Chondrocyte (in vitro differentiated cells): ENCODE data around the gene CLEC16A. TPM values are rescaled to one million over a fixed set of nuclear protein-coding genes. Genes with fewer than 3 reads are reported as not detected.

ENCODE experiments used
- DNase-seq: peaks from one replicate; pipeline ENCODE4 v3.0.0; 2021; ENCODE audit warnings: mixed read lengths, low spot score
- H3K27ac Mint-ChIP-seq: one replicate; pipeline ENCODE4 v1.8.0; 2021; ENCODE audit warnings: mild to moderate bottlenecking, moderate library complexity, mixed read lengths; ENCODE audit not compliant: unreplicated experiment
- H3K27me3 Mint-ChIP-seq: 2 replicates; pipeline ENCODE4 v1.8.0; 2021; ENCODE audit warnings: low read depth, mixed read lengths
- H3K36me3 Mint-ChIP-seq: 2 replicates; pipeline ENCODE4 v1.8.0; 2021; ENCODE audit warnings: low read depth, mixed read lengths
- H3K4me1 Mint-ChIP-seq: 2 replicates; pipeline ENCODE4 v1.8.0; 2021; ENCODE audit warnings: low read depth, mild to moderate bottlenecking, mixed read lengths
- H3K4me3 Mint-ChIP-seq: one replicate; pipeline ENCODE4 v1.8.0; 2021; ENCODE audit warnings: mild to moderate bottlenecking, moderate library complexity, mixed read lengths; ENCODE audit not compliant: unreplicated experiment
- H3K9me3 Mint-ChIP-seq: 2 replicates; pipeline ENCODE4 v1.8.0; 2021; ENCODE audit warnings: low read depth, mixed read lengths
- total RNA-seq: library from RNA; stranded (reverse); gene quantifications from 3 replicates; pipeline ENCODE4 v1.2.1, GENCODE V29; 2021
- TF ChIP-seq, protein P1 (sequence below): fragments of 200-600 bp; sonication (generic); IDR thresholded peaks from 2 replicates; pipeline ENCODE4 v1.5.0; 2021; ENCODE audit warnings: antibody characterized with exemption, mild to moderate bottlenecking, moderate library complexity

CLEC16A gene
- total RNA-seq, 1 donor from 2014 or later = 17.9 TPM

DNA sequence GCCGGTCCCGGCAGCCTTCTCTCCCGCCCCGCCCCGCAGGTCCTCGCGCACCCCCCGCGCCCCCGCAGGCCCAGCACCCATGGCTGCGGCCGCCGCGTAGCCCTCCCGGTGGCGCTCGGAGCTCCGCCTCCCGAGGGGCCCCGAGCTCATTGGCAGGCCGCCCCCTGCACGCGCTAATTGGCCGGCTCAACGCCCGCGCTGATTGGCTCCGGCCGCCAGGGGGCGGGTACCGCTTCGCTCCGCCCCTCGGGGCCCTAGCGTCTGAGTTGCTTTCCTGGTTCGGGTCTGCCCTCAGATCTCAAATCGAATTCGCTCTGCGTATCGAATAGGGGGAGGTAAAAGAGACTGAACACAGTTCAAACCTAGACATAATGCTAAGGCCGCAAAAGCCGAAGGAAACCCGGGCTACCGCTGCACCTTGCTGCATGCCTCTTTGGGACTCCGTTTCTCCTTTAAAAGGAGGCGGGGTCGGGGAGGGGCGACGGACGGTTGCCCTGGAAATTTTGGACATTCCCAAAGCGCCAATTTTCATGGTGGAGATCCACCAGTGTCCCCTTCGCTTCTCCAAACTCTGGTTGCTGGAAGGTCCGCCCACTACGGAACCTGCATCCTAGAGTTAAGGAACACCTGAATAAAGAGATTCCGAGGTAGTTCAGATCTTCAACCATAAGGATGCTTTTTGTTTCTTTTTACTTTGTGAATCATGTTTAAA lies 1.9 kb upstream of the CLEC16A start, which contains the start of gene DEXI:
DEXI (minus strand) TSS at position 117 of the 712 bp plus-strand sequence. CDS start 463 bp downstream, outside the sequence.
- no peaks in the 10 kb centered on the region for H3K27me3 Mint-ChIP-seq
- peaks cover 5% of the 10 kb centered on the region for H3K36me3 Mint-ChIP-seq
- peak within 1 kb of the TSS; percentile 94 for H3K4me3 Mint-ChIP-seq
- H3K9me3 Mint-ChIP-seq = no peaks in the 10 kb centered on the region
- DNase-seq = no peak
- peaks cover 76% of the 10 kb centered on the region for H3K4me1 Mint-ChIP-seq
- TF ChIP-seq, protein P1, sequence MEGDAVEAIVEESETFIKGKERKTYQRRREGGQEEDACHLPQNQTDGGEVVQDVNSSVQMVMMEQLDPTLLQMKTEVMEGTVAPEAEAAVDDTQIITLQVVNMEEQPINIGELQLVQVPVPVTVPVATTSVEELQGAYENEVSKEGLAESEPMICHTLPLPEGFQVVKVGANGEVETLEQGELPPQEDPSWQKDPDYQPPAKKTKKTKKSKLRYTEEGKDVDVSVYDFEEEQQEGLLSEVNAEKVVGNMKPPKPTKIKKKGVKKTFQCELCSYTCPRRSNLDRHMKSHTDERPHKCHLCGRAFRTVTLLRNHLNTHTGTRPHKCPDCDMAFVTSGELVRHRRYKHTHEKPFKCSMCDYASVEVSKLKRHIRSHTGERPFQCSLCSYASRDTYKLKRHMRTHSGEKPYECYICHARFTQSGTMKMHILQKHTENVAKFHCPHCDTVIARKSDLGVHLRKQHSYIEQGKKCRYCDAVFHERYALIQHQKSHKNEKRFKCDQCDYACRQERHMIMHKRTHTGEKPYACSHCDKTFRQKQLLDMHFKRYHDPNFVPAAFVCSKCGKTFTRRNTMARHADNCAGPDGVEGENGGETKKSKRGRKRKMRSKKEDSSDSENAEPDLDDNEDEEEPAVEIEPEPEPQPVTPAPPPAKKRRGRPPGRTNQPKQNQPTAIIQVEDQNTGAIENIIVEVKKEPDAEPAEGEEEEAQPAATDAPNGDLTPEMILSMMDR = no peak
- H3K27ac Mint-ChIP-seq = peak within 1 kb of the TSS; percentile 63

DNA sequence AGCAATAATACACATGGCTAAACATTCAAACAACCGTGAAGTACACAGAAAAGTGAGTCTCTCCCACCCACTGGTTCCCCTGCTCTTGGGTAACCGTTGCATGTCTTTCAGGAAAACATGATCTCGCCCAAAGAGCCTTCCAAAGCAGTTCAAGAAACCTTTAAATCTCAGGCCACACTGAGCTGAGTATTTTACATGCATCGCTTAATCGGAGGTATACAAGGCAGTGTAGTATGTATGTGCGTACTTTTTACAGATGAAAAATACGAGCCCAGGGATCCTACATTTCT lies 1.4 kb upstream of the CLEC16A start:
- Mint-ChIP-seq H3K4me1 (peaks cover 73% of the 10 kb centered on the region), H3K4me3 (peak overlapping the region; percentile 69), H3K36me3 (peaks cover 5% of the 10 kb centered on the region), H3K27ac (peak overlapping the region; percentile 63), H3K9me3 (no peaks in the 10 kb centered on the region), H3K27me3 (no peaks in the 10 kb centered on the region)
- TF ChIP-seq, protein P1 = no peak
- DNase-seq = no peak

DNA sequence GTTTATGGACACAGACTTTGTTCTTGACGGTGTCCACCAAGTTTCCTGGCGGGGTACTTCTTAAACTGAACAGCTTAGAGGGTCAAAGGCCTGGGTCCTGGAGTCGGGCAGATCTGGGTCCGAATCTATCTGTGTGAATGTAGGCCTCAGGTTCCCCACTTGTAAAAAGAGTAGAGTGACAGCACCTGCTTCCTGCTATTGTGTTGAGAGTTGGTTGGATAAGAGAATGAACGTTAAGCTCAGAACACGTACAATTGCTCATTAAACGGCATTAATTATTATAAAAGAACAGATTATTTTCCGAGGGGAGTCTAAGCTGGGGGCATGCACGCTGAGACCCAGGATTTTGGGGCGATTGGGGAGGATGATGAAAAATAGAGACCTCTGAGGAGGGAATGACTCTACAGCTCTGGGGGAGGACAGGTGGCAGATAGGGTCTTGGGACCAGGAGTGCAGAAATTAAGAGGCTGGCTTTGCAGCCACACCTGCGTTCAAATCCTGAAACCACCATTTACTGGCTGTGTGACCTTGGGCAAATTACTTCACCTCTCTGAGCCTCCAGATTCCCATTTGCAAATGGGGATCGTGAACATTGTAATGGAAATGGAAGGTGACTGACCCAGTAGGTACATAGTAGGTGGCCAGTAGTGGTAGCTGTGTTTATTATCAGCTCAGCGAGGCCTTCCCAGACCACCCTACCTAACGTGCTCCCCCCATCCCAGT lies 862 bp downstream of the CLEC16A start:
- peak overlapping the region; percentile 85 for H3K27ac Mint-ChIP-seq
- H3K4me3 Mint-ChIP-seq = peak overlapping the region; percentile 83
- no peaks in the 10 kb centered on the region for H3K27me3 Mint-ChIP-seq
- no peak for DNase-seq
- TF ChIP-seq, protein P1 = no peak
- H3K36me3 Mint-ChIP-seq = peaks cover 1% of the 10 kb centered on the region
- H3K4me1 Mint-ChIP-seq = peaks cover 72% of the 10 kb centered on the region
- no peaks in the 10 kb centered on the region for H3K9me3 Mint-ChIP-seq

GRCh38 chr16:10946308-10946707 lies 1.9 kb downstream of the CLEC16A start:
- TF ChIP-seq, protein P1 = no peak
- no peak for DNase-seq
- Mint-ChIP-seq H3K4me3 (peak overlapping the region; percentile 83), H3K9me3 (no peaks in the 10 kb centered on the region), H3K27ac (peak overlapping the region; percentile 14), H3K4me1 (peaks cover 72% of the 10 kb centered on the region), H3K27me3 (no peaks in the 10 kb centered on the region), H3K36me3 (no peaks in the 10 kb centered on the region)

DNA sequence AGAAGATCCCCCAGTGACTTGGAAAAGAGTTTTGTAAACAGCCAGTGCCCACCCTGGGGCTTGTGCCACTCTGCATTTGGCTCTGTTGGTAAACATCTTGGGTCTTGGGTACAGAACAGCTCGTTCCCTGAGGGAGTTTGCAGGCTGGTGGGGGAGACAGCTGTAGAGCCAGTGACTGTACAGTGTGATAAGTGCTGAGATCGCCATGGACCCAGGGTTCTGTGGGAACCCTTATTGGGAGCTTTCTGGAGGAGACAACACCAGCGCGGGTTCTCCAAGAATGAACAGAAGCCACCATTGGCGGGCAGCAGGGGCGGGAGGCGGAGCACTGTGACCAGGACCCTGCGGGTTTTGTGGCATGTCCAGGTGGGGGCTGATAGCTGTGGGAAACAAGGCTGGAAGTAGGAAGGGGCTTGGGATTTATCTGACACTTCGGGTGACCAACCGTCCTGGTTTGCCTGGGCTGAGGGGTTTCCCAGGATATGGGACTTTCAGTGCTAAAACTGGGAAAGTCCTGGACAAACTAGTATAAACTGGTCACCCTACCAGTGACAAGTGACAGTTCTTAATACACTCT lies 2.9 kb downstream of the CLEC16A start:
- no peaks in the 10 kb centered on the region for H3K9me3 Mint-ChIP-seq
- no peak overlapping the region for H3K4me3 Mint-ChIP-seq
- TF ChIP-seq, protein P1 = no peak

More for the DNA sequence above, 2.9 kb downstream of the CLEC16A start:
- Mint-ChIP-seq H3K36me3 (no peaks in the 10 kb centered on the region), H3K27me3 (no peaks in the 10 kb centered on the region), H3K4me1 (peaks cover 74% of the 10 kb centered on the region), H3K27ac (peak overlapping the region; percentile 9)
- DNase-seq = no peak
